ENCODE data around the gene NOTCH1.

DNA sequence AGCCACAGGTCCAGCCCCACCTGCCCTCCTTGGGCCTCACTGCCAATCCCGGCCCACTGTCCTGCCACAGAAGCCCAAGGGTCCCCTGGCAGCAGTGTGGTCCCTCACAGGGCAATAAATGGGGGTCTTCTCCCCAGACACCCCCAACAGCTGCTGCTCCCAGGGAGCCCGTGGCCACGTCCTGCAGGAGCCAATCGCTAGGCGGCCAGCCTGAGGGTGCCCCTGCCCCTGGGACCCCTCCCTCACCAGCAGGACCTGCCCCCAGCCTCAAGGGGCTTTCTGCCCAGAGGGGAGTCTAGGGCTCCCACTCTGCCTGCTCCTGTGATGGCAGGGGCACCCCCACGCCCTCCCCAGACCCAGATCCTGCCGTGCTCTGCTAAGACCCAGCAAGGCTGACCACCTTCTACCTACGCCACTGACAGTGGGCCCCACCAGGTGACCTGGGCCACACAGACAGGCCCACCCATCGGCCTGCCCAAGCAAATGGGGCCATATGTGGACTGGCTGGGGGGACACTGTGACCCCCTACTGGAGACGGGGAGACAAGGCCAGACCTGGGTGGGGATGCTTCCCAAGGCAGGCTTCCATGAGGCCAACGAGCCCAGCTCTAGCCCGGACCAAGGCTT, 17.0 kb downstream of the NOTCH1 start:
- TF ChIP-seq POLR2A (IDR thresholded peaks at IDR 0.05) (no peak), POLR2AphosphoS5 (IDR thresholded peaks at IDR 0.05) (no peak)
- TF ChIP-seq, protein P1, sequence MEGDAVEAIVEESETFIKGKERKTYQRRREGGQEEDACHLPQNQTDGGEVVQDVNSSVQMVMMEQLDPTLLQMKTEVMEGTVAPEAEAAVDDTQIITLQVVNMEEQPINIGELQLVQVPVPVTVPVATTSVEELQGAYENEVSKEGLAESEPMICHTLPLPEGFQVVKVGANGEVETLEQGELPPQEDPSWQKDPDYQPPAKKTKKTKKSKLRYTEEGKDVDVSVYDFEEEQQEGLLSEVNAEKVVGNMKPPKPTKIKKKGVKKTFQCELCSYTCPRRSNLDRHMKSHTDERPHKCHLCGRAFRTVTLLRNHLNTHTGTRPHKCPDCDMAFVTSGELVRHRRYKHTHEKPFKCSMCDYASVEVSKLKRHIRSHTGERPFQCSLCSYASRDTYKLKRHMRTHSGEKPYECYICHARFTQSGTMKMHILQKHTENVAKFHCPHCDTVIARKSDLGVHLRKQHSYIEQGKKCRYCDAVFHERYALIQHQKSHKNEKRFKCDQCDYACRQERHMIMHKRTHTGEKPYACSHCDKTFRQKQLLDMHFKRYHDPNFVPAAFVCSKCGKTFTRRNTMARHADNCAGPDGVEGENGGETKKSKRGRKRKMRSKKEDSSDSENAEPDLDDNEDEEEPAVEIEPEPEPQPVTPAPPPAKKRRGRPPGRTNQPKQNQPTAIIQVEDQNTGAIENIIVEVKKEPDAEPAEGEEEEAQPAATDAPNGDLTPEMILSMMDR (IDR thresholded peaks at IDR 0.05): no peak
